Stimulated activated memory B cell treated with anti-CD40 and anti-IgM and Interleukin-4, amounts not matched to agents 10 μg/mL and 1 μg/mL and 100 μg/mL, for 72 hours (primary cell): ENCODE measurements around the gene ANXA10.
A peak's percentile ranks its signal among the peaks of the same experiment; 100 is the strongest.
"Not testable (repeated sequence)": the region's sequence is repeated elsewhere in the genome, so short reads cannot be mapped to it uniquely, and the experiment has no call there.

Source experiments
- ATAC-seq: fragments of 150-1000 bp; cut with Tn5 transposase; 2 replicates; pipeline ENCODE4 v1.10.0; 2021
- H3K27ac Mint-ChIP-seq: one replicate; pipeline ENCODE4 v1.8.0; 2022; ENCODE audit warnings: mild to moderate bottlenecking, mixed read lengths
- H3K27me3 Mint-ChIP-seq: one replicate; pipeline ENCODE4 v1.8.0; 2022; ENCODE audit warnings: mixed read lengths
- H3K36me3 Mint-ChIP-seq: one replicate; pipeline ENCODE4 v1.8.0; 2022; ENCODE audit warnings: mixed read lengths
- H3K4me1 Mint-ChIP-seq: one replicate; pipeline ENCODE4 v1.8.0; 2022; ENCODE audit warnings: mixed read lengths
- H3K4me3 Mint-ChIP-seq: one replicate; pipeline ENCODE4 v1.8.0; 2022; ENCODE audit warnings: mild to moderate bottlenecking, moderate library complexity, mixed read lengths
- H3K9me3 Mint-ChIP-seq: one replicate; pipeline ENCODE4 v1.8.0; 2022; ENCODE audit warnings: mixed read lengths

The ANXA10 gene

DNA sequence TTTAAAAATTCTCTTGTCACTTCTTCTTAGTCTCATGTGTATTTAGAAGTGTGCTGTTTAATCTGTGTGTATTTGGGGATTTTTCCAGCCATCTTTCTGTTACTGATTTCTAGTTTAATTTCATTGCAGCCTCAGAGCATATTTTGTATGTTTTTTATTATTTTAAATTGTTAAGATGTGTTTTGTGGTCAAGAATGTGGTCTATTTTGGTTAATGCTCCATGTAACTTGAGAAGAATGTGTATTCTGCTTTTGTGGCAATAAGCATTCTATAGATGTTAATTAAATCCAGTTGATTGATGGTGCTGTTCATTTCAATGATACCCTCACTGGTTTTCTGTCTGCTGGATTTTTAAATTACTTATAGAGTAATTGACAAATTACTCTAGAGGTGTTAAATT lies 38.9 kb downstream of the ANXA10 start:
- no peak for ATAC-seq
- H3K4me3 Mint-ChIP-seq = no peak overlapping the region
- no peaks in the 10 kb centered on the region for H3K4me1 Mint-ChIP-seq
- H3K36me3 Mint-ChIP-seq = no peaks in the 10 kb centered on the region
- H3K27ac Mint-ChIP-seq = no peak overlapping the region
- peaks cover 7% of the 10 kb centered on the region for H3K27me3 Mint-ChIP-seq
- H3K9me3 Mint-ChIP-seq = no peaks in the 10 kb centered on the region

DNA sequence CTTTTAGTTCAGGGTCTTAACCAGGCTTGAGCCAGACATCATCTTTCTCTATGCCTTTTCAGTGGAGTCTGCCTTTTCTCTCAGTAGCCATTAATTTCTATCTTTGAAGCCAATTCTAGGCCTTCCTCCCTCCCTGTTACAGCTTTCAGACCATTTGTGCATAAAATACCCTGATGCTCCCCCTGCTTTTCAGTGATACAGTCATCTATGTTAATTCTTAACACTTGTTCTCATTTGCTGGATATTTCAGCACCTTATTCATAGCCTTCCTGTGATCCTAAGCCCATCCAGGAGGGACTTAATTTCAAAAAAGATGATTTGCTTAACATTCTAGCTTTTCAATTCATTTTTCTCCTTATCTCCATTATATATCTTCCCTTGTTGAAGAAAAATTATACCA lies 42.3 kb downstream of the ANXA10 start:
- Mint-ChIP-seq H3K4me1 (no peaks in the 10 kb centered on the region), H3K36me3 (no peaks in the 10 kb centered on the region), H3K4me3 (no peak overlapping the region), H3K27ac (no peak overlapping the region), H3K9me3 (no peaks in the 10 kb centered on the region), H3K27me3 (peaks cover 7% of the 10 kb centered on the region)
- ATAC-seq = no peak

DNA sequence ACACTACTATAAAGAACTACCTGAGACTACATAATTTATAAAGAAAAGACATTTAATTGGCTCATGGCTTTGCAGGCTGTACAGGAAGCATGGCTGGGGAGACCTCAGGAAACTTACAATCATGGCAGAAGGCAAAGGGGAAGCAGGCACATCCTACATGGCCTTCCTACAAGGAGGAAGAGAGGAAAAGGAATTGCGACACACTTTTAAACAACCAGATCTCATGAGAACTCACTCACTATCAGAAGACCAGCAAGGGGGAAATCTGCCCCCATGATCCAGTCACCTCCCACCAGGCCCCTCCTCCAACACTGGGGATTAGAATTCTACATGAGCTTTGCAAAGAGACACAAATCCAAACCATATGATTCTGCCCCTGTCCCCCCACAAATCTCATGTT lies 43.5 kb downstream of the ANXA10 start:
- H3K9me3 Mint-ChIP-seq, H3K4me3 Mint-ChIP-seq, H3K4me1 Mint-ChIP-seq, H3K27ac Mint-ChIP-seq, H3K27me3 Mint-ChIP-seq, H3K36me3 Mint-ChIP-seq, ATAC-seq: not testable (repeated sequence)

DNA sequence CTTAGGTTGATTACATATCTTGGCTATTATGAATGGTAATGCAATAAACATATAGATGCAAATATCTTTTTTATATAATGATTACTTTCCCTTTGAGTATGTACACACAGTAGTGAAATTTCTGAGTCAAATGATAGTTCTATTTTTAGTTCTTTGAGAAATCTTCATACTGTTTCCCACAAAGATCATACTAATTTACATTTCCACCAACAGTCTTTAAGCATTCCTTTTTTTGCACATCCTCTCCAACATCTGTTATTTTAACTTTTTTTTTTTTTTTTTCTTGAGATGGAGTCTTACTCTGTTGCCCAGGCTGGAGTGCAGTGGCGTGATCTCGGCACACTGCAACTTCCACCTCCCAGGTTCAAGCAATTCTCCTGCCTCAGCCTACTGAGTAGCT lies 45.4 kb downstream of the ANXA10 start:
- H3K36me3 Mint-ChIP-seq, H3K4me1 Mint-ChIP-seq, H3K4me3 Mint-ChIP-seq, ATAC-seq, H3K9me3 Mint-ChIP-seq, H3K27me3 Mint-ChIP-seq, H3K27ac Mint-ChIP-seq: not testable (repeated sequence)

DNA sequence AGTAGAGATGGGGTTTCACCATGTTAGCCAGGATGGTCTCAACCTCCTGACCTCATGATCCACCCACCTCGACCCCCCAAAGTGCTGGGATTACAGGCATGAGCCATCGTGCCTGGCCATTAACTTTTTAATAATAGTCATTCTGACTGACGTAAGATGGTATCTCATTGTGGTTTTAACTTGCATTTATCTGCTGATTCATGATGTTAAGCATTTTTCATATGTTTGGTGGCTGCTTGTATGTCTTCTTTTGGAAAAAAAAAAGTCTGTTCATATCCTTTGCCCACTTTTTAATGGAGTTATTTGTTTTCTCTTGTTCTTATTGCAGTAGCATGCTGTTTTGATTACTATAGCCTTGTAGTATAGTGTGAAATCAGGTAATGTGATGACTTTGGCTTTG lies 45.8 kb downstream of the ANXA10 start:
- no peak overlapping the region for H3K27ac Mint-ChIP-seq
- ATAC-seq = no peak
- no peaks in the 10 kb centered on the region for H3K4me1 Mint-ChIP-seq
- no peaks in the 10 kb centered on the region for H3K27me3 Mint-ChIP-seq
- no peak overlapping the region for H3K4me3 Mint-ChIP-seq
- no peaks in the 10 kb centered on the region for H3K36me3 Mint-ChIP-seq
- H3K9me3 Mint-ChIP-seq = no peaks in the 10 kb centered on the region

DNA sequence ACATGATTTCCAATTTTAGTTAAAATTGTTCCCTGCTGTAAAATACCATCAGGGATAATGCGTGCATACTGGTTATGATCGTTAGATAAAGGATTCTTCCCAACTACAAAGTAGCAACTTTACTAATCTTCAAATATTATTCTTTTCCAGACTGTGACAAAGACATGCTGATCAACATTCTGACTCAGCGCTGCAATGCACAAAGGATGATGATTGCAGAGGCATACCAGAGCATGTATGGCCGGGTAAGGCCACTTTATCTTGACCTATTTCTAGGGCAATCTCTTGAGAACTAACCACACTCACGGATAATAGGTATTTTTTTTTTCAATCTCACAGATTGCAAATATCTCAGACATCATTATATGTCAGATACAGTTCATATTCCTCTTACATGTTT lies 47.0 kb downstream of the ANXA10 start:
- H3K27ac Mint-ChIP-seq = no peak overlapping the region
- no peaks in the 10 kb centered on the region for H3K36me3 Mint-ChIP-seq

DNA sequence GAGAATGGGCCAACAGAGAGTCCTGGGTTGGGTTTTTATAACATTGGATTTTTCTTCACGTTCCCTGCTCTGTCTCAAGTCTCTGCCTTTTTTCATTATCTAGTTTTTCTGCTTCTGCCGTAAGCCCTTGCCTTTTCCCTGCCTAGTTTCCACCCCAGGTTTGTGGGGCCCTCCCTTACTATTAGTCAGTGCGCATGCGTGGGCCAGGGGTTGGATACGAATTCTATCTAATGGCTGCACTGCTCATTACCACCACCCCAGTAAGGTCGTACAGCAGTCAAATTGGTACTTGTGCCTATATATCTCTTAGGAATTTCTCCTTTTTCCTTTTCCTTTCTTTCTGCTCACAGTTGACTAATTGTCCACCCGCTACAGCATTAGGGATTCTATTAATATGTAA lies 49.4 kb downstream of the ANXA10 start:
- no peaks in the 10 kb centered on the region for H3K36me3 Mint-ChIP-seq
- no peak overlapping the region for H3K4me3 Mint-ChIP-seq
- ATAC-seq = no peak
- H3K4me1 Mint-ChIP-seq = no peaks in the 10 kb centered on the region
- no peaks in the 10 kb centered on the region for H3K27me3 Mint-ChIP-seq
- no peak overlapping the region for H3K27ac Mint-ChIP-seq
- no peaks in the 10 kb centered on the region for H3K9me3 Mint-ChIP-seq

More for the DNA sequence above, 47.0 kb downstream of the ANXA10 start:
- Mint-ChIP-seq H3K27me3 (no peaks in the 10 kb centered on the region), H3K4me1 (no peaks in the 10 kb centered on the region), H3K9me3 (no peaks in the 10 kb centered on the region), H3K4me3 (no peak overlapping the region)
- no peak for ATAC-seq

DNA sequence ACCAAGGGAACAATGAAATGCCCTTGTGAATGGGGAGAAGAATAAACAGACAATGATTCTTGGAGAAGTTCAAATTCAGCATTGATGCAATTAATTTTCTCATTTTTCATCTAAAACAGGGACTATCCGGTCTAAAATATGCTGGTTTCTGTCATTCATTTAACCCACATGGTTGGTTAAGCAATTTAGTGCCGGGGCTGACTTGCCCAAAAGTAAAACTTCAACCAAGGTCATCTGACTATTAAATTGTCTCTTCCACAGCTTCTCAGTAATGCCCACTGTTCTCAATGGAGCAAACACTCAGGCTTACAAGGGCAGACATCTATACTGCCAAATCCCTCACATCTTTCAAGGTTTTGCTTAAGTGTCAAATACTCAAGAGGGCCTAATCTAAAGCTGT lies 51.3 kb downstream of the ANXA10 start:
- H3K4me3 Mint-ChIP-seq = no peak overlapping the region
- no peaks in the 10 kb centered on the region for H3K36me3 Mint-ChIP-seq
- no peaks in the 10 kb centered on the region for H3K9me3 Mint-ChIP-seq
- H3K4me1 Mint-ChIP-seq = no peaks in the 10 kb centered on the region
- no peaks in the 10 kb centered on the region for H3K27me3 Mint-ChIP-seq
- ATAC-seq = no peak
- H3K27ac Mint-ChIP-seq = no peak overlapping the region

DNA sequence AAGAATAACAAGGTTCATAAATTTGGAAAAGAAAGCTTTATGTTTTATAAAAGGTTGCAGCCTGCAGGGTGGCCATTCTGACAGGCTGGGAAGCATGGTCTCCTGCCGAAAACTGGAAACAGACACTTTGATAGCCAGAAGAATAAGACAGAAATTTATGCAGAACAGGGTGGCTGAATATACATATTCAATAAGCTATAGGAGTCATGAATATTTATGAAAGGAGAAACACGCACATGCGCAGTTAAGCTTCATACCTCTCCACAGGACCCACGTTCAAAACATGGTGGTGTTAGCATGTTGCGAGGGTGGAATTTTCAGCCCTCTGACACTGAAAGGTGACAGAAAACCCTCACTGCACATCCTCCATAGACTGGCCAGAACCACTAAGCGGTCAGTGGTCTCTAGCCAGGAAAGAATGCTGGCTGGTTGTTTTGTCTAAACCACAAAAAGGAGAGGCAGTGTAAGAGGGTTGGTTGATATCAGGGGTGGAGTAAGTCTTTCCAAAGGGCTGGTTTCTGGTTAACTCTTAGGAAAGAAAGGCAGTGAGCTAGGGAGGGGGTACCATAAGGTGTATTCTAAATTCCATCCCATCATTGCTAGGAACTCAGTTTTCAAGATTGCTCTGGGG lies 58.2 kb downstream of the ANXA10 start:
- H3K9me3 Mint-ChIP-seq = no peaks in the 10 kb centered on the region
- H3K4me1 Mint-ChIP-seq = peaks cover 9% of the 10 kb centered on the region

DNA sequence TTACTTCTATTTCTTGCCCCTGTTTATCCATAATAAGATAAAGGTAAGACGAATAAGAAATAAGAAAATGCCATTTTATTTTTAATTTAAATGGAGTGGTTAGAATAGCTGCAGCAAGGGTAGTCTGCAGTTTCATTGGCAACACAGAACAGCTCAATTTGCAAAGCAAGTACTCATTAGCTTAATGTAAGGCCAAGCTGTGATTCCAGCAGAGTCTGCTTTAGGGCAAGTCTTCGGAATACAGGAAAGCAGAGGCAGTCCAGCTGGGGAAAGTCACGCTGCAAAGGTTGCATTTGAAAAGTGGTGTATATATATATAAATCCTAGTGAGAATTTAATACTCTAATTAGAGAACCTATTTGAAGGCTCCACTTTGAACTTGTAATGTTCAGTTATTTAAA lies 59.0 kb downstream of the ANXA10 start:
- Mint-ChIP-seq H3K36me3 (no peaks in the 10 kb centered on the region), H3K27me3 (no peaks in the 10 kb centered on the region), H3K4me1 (peaks cover 9% of the 10 kb centered on the region), H3K4me3 (no peak overlapping the region), H3K27ac (no peak overlapping the region), H3K9me3 (no peaks in the 10 kb centered on the region)
- ATAC-seq = no peak

More for the DNA sequence above, 58.2 kb downstream of the ANXA10 start:
- no peaks in the 10 kb centered on the region for H3K27me3 Mint-ChIP-seq
- ATAC-seq = no peak
- no peak overlapping the region for H3K27ac Mint-ChIP-seq
- H3K4me3 Mint-ChIP-seq = no peak overlapping the region
- no peaks in the 10 kb centered on the region for H3K36me3 Mint-ChIP-seq

DNA sequence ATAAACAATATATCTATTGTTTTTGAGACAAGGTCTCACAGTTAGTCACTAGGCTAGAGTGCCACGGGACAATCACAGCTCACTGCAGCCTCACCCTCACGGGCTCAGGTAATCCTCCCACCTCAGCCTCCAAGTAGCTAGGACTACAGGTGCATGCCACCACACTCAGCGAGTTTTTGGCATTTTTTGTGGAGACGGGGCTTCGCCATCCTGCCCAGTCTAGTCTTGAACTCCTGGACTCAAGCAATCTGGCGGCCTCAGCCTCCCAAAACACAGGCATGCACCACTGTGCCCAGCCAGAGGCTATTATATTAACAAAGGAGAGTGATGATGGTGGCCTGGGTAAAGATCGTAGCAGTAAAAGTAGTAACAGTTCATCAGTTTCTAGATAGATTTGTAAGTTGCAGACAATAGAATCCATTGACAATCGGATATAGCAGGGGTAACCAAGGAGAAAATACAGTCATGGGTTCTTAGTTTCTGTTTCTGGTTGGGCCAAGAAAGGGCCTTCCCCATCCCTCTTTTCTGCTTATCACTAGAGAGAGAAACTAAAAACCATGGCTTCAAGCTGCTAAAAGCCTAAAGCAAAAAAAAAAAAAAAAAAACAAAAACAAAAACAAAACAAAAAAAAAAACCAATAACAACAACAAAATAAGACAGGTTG lies 60.6 kb downstream of the ANXA10 start:
- Mint-ChIP-seq H3K4me3 (no peak overlapping the region), H3K4me1 (peaks cover 9% of the 10 kb centered on the region), H3K27ac (no peak overlapping the region), H3K27me3 (no peaks in the 10 kb centered on the region), H3K9me3 (no peaks in the 10 kb centered on the region), H3K36me3 (no peaks in the 10 kb centered on the region)
- ATAC-seq = no peak

DNA sequence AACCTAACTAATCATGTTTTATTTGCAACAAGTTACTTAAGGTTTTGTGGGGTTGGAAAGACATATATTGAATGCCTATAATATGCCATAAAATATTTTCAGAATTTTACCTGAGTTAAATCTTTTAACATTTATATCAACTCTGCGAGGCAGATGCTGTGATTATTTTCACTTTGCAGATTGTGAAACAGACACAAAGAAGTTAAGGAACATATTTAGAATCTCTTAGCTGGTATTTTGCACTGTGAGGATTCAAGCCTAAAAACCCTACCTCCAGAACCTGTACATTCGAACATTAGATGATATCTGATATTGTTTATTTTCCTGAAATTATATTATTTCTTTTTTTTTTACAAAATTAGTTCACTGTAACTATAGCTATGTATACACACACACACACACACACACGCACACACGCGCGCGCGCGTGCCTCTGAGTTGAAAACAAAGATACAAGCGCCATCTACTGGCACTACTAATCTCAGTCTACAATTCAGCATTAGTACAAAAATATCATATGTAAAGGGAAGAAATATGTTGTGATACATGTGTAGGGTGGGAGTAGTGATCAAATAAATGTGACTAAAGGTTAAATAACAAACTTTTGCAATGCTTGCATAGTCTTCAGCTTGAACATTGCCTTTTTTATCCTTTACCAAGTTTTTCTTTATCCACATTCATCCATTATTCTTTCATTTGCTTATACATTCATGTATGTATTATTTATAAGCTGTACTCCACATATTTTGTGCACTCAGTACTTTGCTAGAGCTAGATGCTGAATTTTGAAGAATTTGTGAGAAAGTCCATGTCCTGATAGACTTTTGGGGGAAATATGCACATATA lies 61.5 kb downstream of the ANXA10 start:
- Mint-ChIP-seq H3K36me3 (no peaks in the 10 kb centered on the region), H3K9me3 (no peaks in the 10 kb centered on the region), H3K27ac (no peak overlapping the region), H3K27me3 (no peaks in the 10 kb centered on the region), H3K4me3 (no peak overlapping the region), H3K4me1 (peaks cover 9% of the 10 kb centered on the region)
- peak; percentile 71 for ATAC-seq

DNA sequence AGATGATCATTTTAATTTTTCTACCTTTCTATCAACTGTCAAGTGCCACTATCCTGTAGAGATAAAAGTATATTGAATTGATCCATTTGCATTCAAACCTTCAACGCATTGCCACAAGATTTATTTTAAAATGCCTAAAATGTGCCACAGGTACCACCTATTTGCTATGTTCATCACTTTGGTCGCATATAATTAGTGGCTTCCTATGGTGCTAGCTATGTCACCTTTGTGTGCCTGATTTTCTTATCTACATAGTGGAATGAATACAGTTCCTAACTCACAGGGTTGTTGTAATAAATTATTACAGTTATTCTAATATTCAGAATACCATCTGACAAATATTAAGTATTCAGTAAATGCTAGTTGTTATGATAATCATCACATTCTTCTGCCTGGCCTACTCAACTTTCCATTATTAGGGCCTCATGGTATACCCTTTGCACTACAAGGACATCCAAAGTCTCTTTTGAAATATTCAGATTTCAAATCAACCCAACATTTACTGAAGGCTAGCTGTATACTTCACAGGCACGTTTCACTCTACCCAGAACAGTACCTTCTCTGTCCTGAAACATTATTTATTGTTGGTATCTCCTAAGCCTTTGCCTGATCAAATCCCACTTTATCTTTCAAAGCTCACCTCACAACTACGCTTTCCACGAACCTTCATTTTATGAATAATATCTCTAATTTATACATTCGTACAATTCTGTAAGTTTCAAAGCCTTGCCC lies 62.4 kb downstream of the ANXA10 start:
- Mint-ChIP-seq H3K27ac (no peak overlapping the region), H3K4me3 (no peak overlapping the region), H3K27me3 (no peaks in the 10 kb centered on the region), H3K9me3 (no peaks in the 10 kb centered on the region), H3K36me3 (no peaks in the 10 kb centered on the region), H3K4me1 (peaks cover 9% of the 10 kb centered on the region)
- no peak for ATAC-seq

DNA sequence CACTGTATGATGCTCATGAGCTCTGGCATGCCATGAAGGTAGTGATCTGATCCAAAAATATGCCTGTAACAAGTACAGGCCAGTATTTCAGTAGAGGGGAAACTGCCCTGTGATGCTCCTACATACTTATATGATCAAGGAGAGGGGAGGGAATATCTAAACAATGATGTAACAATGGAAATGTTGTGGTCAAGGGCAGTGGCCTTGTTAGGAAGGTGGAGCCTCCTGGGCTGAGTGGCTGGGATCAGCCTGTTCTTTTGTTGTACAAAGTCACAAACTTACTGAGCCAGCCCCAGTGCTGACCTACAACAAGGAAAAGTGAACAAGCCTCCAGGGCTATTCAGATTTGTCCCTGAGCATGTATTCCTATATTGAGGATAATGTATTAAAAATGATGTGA lies 70.3 kb downstream of the ANXA10 start:
- H3K27me3 Mint-ChIP-seq = no peaks in the 10 kb centered on the region
- H3K27ac Mint-ChIP-seq = no peak overlapping the region
- H3K9me3 Mint-ChIP-seq = peaks cover 6% of the 10 kb centered on the region
- H3K4me3 Mint-ChIP-seq = no peak overlapping the region
- ATAC-seq = no peak
- no peaks in the 10 kb centered on the region for H3K36me3 Mint-ChIP-seq
- no peaks in the 10 kb centered on the region for H3K4me1 Mint-ChIP-seq

DNA sequence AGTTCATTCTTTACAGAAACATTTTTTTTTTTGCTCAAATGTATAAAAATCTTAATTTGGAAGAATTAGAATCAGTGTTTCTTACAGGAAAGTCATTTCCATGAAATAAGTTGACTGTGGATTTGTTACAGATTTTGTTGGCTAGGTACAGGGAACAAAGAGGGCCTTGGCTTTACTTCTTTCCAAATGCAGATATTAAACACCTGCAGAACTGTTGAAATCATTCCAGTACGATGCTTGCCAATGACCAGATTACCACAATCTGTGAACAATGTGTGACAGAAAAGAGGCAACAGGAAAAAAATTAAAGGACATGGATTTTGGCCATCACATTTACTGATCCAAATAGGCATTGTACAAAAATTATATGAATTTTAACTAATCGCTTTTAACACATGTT lies 70.8 kb downstream of the ANXA10 start:
- no peak overlapping the region for H3K27ac Mint-ChIP-seq

More for the DNA sequence above, 70.8 kb downstream of the ANXA10 start:
- H3K36me3 Mint-ChIP-seq = no peaks in the 10 kb centered on the region
- no peaks in the 10 kb centered on the region for H3K4me1 Mint-ChIP-seq
- H3K4me3 Mint-ChIP-seq = no peak overlapping the region
- ATAC-seq = no peak
- peaks cover 6% of the 10 kb centered on the region for H3K9me3 Mint-ChIP-seq
- no peaks in the 10 kb centered on the region for H3K27me3 Mint-ChIP-seq
